Testis (tissue), 3 donors: Measurements from ENCODE around the gene ZNF845. TPM values are rescaled to one million over a fixed set of nuclear protein-coding genes. Genes with fewer than 3 reads are reported as not detected.

Experiments
- polyA plus RNA-seq: library from polyadenylated mRNA; stranded (reverse); fragments of 350-450 nt; fragmentation: Illumina TruSeq; extraction: RNeasy Lipid Tissue Mini Kit (QIAGEN cat#74804); gene quantifications from one replicate; pipeline ENCODE4 v1.2.3, GENCODE V29; 2014; ENCODE audit warnings: low read depth, low replicate concordance; ENCODE audit not compliant: insufficient read depth
- total RNA-seq, 2 donors: library from RNA; depleted of rRNA; stranded (reverse); fragments of >200 nt; gene quantifications; one replicate each; pipeline ENCODE4 v1.2.3, GENCODE V29; 2016

The ZNF845 gene
- total and polyA plus RNA-seq, 3 donors from 2014 or later = 2.1 to 6.6 (median 6.5) TPM

Other genes starting within 250 kb of the ZNF845 start
- gene ZNF160, start 230.3 kb upstream of the ZNF845 start, total RNA-seq = 100 to 1,000 TPM; 113 TPM
- 30.1 TPM for gene ZNF160, start 230.3 kb upstream of the ZNF845 start, polyA plus RNA-seq
- 10 to 100 TPM; 43.8 to 63.8 TPM for gene ZNF415, start 200.8 kb upstream of the ZNF845 start, total RNA-seq
- gene ZNF415, start 200.8 kb upstream of the ZNF845 start, polyA plus RNA-seq = 42.5 TPM
- gene ZNF347, start 174.7 kb upstream of the ZNF845 start, total RNA-seq = 10 to 100 TPM; 12.2 to 13.0 TPM
- 4.6 TPM for gene ZNF347, start 174.7 kb upstream of the ZNF845 start, polyA plus RNA-seq
- 10 to 100 TPM in 1 of 2 donors, 1 to 10 TPM in 1; 7.6 to 11.7 TPM for gene ZNF665, start 140.4 kb upstream of the ZNF845 start, total RNA-seq
- gene ZNF665, start 140.4 kb upstream of the ZNF845 start, polyA plus RNA-seq = 4.2 TPM
- 10 to 100 TPM; 46.7 to 54.3 TPM for gene ZNF677, start 78.9 kb upstream of the ZNF845 start, total RNA-seq
- 88.9 TPM for gene ZNF677, start 78.9 kb upstream of the ZNF845 start, polyA plus RNA-seq
- gene VN1R2, start 75.5 kb upstream of the ZNF845 start, total RNA-seq = 1 to 10 TPM in 1 of 2 donors, not detected in 1; 1.2 TPM
- gene VN1R2, start 75.5 kb upstream of the ZNF845 start, polyA plus RNA-seq = 0.25 TPM
- under 1 TPM in 1 of 2 donors, not detected in 1; 0.37 TPM for gene VN1R4, start 66.0 kb upstream of the ZNF845 start, total RNA-seq
- not detected for gene VN1R4, start 66.0 kb upstream of the ZNF845 start, polyA plus RNA-seq
- 10 to 100 TPM; 18.8 to 27.3 TPM for gene ZNF525, start 32.0 kb downstream of the ZNF845 start, total RNA-seq
- gene ZNF525, start 32.0 kb downstream of the ZNF845 start, polyA plus RNA-seq = 14.0 TPM
- 10 to 100 TPM; 21.9 to 22.4 TPM for gene ZNF765, start 61.4 kb downstream of the ZNF845 start, total RNA-seq
- 6.5 TPM for gene ZNF765, start 61.4 kb downstream of the ZNF845 start, polyA plus RNA-seq
- gene ZNF761, start 98.2 kb downstream of the ZNF845 start, total RNA-seq = 10 to 100 TPM; 11.2 to 15.9 TPM
- 6.4 TPM for gene ZNF761, start 98.2 kb downstream of the ZNF845 start, polyA plus RNA-seq
- 1 to 10 TPM; 4.6 to 4.8 TPM for gene ZNF813, start 134.0 kb downstream of the ZNF845 start, total RNA-seq
- gene ZNF813, start 134.0 kb downstream of the ZNF845 start, polyA plus RNA-seq = 2.0 TPM
- 10 to 100 TPM; 31.4 to 36.5 TPM for gene ZNF331, start 204.4 kb downstream of the ZNF845 start, total RNA-seq
- gene ZNF331, start 204.4 kb downstream of the ZNF845 start, polyA plus RNA-seq = 26.5 TPM